Erythroblast (primary cell): ENCODE measurements around the gene RNF11.
A peak's percentile ranks its signal among the peaks of the same experiment; 100 is the strongest.

ENCODE experiments used
- DNase-seq, 2 experiments: peaks; one replicate each; lab custom pipeline; 2025; lab: John Stamatoyannopoulos, UW
- GATA1 ChIP-seq: IDR thresholded peaks from 2 replicates; pipeline ENCODE4 v1.6.1; 2011; ENCODE audit warnings: low read depth, mild to moderate bottlenecking, control low read depth, low read length, moderate library complexity
- POLR2A ChIP-seq: IDR thresholded peaks from 2 replicates; pipeline ENCODE4 v1.6.1; 2011; ENCODE audit warnings: mild to moderate bottlenecking, low read length

The RNF11 gene, protein sequence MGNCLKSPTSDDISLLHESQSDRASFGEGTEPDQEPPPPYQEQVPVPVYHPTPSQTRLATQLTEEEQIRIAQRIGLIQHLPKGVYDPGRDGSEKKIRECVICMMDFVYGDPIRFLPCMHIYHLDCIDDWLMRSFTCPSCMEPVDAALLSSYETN

GRCh38 chr1:51235673-51236530 is at the start of gene RNF11:
RNF11 (plus strand) TSS chr1:51236273; CDS start chr1:51236757, 484 bp downstream.
- peak; percentile 93 to 97 for DNase-seq
- TF ChIP-seq GATA1: no peak
- peak; percentile 83 for TF ChIP-seq POLR2A

GRCh38 chr1:51188230-51188629 is 47.8 kb upstream of the RNF11 start:
- DNase-seq: no peak
- TF ChIP-seq GATA1 (no peak), POLR2A (no peak)

DNA sequence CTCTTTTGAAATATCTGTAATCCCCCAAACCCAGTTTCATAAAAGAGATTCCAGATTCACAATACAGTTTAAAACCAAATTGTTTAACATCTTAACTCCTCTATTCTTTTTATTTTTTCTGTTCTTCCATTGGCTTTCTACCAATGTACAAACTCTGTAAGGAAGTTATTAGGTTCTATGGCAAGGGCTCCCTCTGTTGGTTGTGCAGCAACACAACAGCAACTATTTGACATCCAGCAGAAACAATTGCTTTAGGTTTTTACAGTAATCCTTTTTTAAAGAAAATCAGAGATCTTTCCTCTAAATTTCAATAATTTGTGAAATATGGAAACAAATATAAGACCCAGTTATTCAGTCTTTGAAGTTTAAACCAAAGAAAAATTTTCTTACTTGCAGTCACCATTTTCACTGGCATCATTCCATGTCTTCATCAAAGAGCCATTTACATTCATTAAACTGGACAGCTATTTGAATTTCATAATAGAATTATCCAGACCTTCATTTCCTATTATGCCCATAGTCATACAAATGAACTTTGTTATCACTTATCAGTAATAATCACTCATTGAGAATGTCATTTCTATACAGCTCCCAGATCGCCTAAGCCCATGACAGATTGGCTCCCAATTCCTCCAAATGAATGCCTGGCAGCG is 46.5 kb upstream of the RNF11 start:
- TF ChIP-seq POLR2A (no peak), GATA1 (no peak)
- DNase-seq: peak; percentile 70 to 84

DNA sequence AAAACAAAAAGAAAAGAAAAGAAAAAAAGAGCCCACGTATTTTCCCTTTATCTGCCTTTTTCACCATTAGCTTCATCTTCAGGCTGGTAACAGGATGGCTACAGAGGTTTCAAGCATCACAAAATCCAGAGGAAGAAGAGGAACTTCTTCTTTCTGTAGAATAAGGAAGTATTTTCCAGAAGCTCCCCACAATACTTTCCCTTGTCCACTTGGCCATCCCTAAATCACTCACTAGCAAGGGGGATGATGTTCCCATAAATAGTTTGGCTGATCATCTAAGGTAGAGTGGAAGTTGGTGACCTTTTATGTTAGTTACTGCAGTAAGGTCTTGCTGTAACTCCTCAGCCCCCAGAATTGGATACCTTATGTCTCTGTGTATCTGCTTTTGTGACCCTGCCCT is 45.1 kb upstream of the RNF11 start:
- DNase-seq: no peak
- TF ChIP-seq POLR2A: no peak
- no peak for TF ChIP-seq GATA1

DNA sequence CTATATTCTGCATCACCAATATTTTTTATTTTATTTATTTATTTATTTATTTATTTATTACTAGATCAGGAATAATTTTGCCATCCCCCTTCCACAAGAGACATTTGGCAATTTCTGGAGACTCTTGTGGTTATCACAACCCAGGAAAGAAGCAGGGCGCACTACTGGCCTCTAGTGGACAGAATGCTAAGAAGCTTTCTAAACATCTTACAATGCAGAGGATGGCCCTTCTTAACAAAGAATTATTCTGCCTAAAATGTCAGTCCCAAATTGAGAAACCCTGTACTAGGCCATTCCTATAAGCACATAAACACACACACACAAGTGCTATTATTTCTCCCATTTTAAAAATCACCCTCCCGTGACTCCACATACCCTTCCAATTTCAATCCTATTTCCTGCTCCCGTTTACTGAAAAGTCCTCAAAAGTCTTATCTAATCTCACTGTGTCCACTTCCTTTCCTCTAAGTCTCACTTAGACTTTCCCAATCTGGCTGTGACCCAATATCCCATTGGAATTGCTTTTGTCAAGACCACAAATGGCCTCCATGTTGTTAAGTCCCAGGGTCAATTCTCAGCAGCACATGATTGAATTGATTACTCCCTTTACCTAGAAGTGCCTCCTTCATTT is 43.7 kb upstream of the RNF11 start:
- TF ChIP-seq GATA1 (no peak), POLR2A (no peak)
- peak; percentile 75 to 87 for DNase-seq

GRCh38 chr1:51193564-51193963 is 42.5 kb upstream of the RNF11 start:
- DNase-seq: no peak
- no peak for TF ChIP-seq POLR2A
- TF ChIP-seq GATA1: no peak

DNA sequence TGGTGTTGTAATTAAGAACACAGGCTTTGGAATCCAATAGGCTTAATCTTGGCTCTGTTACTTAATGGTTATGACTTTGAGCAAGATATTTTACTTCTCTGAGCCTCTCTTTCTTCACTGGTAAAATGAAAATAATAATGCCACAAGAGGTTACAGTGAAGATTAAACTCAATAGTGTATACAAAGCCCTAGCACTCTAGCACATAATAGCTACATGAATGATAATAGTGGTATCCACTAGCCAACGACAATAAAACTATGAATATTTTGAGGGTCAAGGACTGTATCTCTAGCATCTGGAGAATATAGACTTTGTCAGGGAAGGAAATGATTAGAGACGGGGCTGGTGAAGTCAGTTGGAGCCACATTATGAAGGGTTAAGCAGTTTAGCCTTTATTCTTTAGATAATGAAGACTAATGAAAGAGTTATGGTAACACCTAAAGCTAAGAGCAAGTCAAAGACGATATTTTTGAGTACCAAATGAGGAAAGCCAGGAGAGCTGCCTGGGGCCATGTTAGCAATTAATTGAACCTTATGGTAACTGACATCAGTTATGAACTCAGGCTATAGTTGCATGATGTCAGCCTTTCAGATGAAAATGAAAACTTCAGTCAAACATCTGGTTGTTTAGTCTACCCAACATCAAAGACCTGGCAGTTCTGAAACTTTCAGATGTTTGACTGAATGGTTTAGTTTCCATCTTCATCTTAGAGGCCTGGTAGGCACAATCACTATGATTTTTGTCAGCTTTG is 32.8 kb upstream of the RNF11 start:
- no peak for DNase-seq
- TF ChIP-seq POLR2A: no peak
- no peak for TF ChIP-seq GATA1

DNA sequence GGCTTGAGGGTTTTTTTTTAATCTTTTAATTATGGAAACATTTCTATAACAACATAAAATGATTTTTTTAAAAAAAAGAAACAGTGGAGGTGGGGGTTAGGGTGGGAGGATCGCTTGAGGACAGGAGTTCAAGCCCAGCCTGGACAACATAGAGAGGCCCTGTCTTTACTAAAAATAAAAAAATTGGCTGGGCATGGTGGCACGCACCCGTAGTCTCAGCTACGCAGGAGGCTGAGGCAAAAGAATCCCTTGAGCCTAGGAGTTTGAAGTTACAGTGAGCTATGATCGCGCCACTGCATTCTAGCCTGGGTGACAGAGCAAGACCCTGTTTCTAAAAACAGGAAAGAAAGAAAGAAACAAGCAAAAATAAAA is 32.2 kb upstream of the RNF11 start:
- no peak for DNase-seq
- TF ChIP-seq GATA1 (no peak), POLR2A (no peak)

- TF ChIP-seq GATA1: no peak
- TF ChIP-seq POLR2A: no peak
Observed at GRCh38 chr1:51210055-51210454, 26.0 kb upstream of the RNF11 start.

DNA sequence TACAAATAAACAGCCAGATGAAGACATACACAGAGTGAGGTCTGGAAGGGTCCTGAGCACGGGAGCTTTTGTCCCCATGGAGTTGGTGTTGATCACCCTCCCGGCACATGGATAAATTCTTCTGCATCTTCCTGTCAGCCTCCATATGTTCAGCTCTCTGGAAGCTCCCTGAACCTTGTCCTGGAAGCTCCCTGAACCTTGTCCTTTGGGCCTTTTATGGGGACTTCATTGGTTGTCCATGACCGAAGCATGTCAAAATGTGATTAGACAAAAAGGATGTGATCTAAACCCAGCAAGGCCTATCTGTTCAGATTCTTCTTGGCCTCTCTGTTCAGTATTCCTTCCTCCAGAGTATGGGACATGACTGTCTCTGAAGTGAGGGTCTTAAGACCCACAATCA is 25.4 kb upstream of the RNF11 start:
- TF ChIP-seq POLR2A (no peak), GATA1 (no peak)
- no peak for DNase-seq

More at GRCh38 chr1:51210055-51210454, 26.0 kb upstream of the RNF11 start:
- no peak for DNase-seq

DNA sequence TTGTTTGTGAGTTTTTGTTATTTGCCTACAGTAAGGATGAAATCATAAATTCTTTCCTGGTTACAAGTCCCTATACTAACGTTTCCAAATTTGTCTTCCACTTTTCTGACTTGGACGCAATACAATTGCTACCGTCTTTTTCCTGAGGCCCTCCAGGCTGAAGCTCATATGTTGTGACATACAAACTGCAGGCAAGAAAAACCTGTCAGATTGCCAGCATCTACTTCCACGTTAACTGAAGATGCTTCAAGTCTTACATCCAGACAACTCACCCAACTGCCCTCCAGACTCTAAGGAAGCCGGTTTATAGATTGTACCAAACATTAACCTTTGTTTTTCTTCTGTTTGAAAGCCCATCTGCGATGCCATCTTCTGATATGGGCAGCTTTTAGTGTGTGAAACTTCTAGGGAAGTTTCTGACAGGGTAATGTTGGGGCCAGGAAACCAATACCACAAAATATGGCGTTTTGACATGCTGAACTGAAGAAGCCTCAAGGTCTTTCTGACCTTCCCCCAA is 21.4 kb upstream of the RNF11 start:
- DNase-seq: no peak

DNA sequence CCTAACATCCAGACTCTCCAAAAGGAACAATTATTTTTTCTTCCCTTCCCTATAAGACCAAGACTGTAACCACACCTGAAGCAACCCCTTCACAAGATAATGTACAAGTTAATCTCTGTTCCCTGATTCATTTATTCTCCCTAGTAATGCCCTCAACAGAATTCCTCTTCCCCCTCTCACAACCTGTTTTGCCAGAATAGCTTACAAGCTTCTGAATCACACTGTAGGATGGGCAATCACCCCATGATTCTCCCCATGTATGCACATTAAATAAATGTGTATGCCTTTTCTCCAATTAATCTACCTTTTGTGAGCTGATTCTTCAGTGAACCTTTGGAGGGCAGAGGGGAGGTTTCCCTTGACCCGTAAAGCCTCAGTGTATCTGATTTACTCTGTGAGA is 20.9 kb upstream of the RNF11 start:
- TF ChIP-seq GATA1: no peak
- TF ChIP-seq POLR2A: no peak
- DNase-seq: no peak

More for the DNA sequence above, 21.4 kb upstream of the RNF11 start:
- TF ChIP-seq POLR2A: no peak
- no peak for TF ChIP-seq GATA1

DNA sequence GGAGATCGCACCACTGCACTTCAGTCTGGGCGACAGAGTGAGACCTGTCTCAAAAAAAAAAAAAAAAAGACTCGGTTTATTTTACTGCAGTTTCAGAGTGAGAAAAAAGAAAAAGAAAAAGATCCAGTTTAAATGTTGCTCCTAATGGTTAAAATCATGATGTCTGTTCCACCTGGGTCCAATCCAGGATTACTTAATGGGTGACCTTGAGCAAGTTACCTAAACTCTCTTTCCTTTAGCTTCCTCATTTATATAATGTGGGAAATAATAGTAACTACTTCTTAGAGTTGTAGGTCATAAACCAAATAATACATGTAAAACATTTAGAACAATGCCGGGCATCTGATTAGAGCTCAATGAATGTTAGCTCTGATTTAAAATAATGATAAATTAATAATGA is 19.4 kb upstream of the RNF11 start:
- TF ChIP-seq POLR2A: no peak
- no peak for TF ChIP-seq GATA1
- no peak for DNase-seq
